HepG2 (cell line): Measurements from ENCODE around the gene TOB2. TPM values are rescaled to one million over a fixed set of nuclear protein-coding genes. Genes with fewer than 3 reads are reported as not detected.

ENCODE experiments used
- ELF3 ChIP-seq: IDR thresholded peaks from 2 replicates; pipeline ENCODE4 v1.6.1; 2016; ENCODE audit warnings: missing genetic modification reagents, missing compliant biosample characterization
- FOXC1 ChIP-seq: sonication (generic); formaldehyde crosslinking; IDR thresholded peaks from 2 replicates; pipeline ENCODE4 v1.8.0; 2022; ENCODE audit warnings: mild to moderate bottlenecking, missing genetic modification reagents, borderline replicate concordance
- HDAC1 ChIP-seq: sonication (generic); formaldehyde crosslinking; IDR thresholded peaks from 2 replicates; pipeline ENCODE4 v1.5.1; 2020; ENCODE audit warnings: mild to moderate bottlenecking, missing genetic modification reagents
- HNRNPLL ChIP-seq: fragments of 200-400 bp; formaldehyde crosslinking; IDR thresholded peaks from 2 replicates; pipeline ENCODE4 v1.6.1; 2017; ENCODE audit warnings: mild to moderate bottlenecking, low read depth, low read length; ENCODE audit not compliant: poor library complexity, severe bottlenecking
- KDM3A ChIP-seq: IDR thresholded peaks from 2 replicates; pipeline ENCODE4 v1.6.1; 2018; ENCODE audit warnings: low read depth, missing compliant biosample characterization
- KMT2B ChIP-seq: IDR thresholded peaks from 2 replicates; pipeline ENCODE4 v1.6.1; 2016; ENCODE audit warnings: missing genetic modification reagents, missing compliant biosample characterization
- MAFF ChIP-seq: IDR thresholded peaks from 2 replicates; pipeline ENCODE4 v1.6.1; 2011; ENCODE audit warnings: low read depth, low read length, improper control_type of control experiment
- MED1 ChIP-seq: sonication (generic); formaldehyde crosslinking; IDR thresholded peaks from 2 replicates; pipeline ENCODE4 v1.4.0; 2020; ENCODE audit warnings: missing genetic modification reagents
- NR2C2 ChIP-seq: sonication (generic); formaldehyde crosslinking; IDR thresholded peaks from 2 replicates; pipeline ENCODE4 v1.4.0; 2020; ENCODE audit warnings: missing genetic modification reagents, mild to moderate bottlenecking, moderate library complexity, borderline replicate concordance
- PITX1 ChIP-seq: sonication (generic); formaldehyde crosslinking; IDR thresholded peaks from 2 replicates; pipeline ENCODE4 v1.5.1; 2020; ENCODE audit warnings: mild to moderate bottlenecking, missing genetic modification reagents
- POLR2A ChIP-seq, 2 experiments: IDR thresholded peaks; 2 replicates each; pipeline ENCODE4 v1.6.1; 2011; ENCODE audit warnings: low read depth in 2 of 2, low read length in 2 of 2, mild to moderate bottlenecking in 1 of 2, moderate library complexity in 1 of 2; ENCODE audit not compliant: insufficient read depth in 1 of 2
- PRMT3 ChIP-seq: sonication (generic); formaldehyde crosslinking; IDR thresholded peaks from 2 replicates; pipeline ENCODE4 v1.8.1; 2022; ENCODE audit warnings: low read depth, mild to moderate bottlenecking, moderate library complexity, missing genetic modification reagents, borderline replicate concordance
- SALL2 ChIP-seq: sonication (generic); formaldehyde crosslinking; IDR thresholded peaks from 2 replicates; pipeline ENCODE4 v1.8.1; 2023; ENCODE audit warnings: mild to moderate bottlenecking, missing genetic modification reagents, inconsistent platforms
- THAP8 ChIP-seq: sonication (generic); formaldehyde crosslinking; IDR thresholded peaks from 2 replicates; pipeline ENCODE4 v1.5.1; 2020; ENCODE audit warnings: missing genetic modification reagents, mild to moderate bottlenecking, borderline replicate concordance
- THYN1 ChIP-seq: sonication (generic); formaldehyde crosslinking; IDR thresholded peaks from 2 replicates; pipeline ENCODE4 v1.8.1; 2023; ENCODE audit warnings: low read depth, mild to moderate bottlenecking, moderate library complexity, missing genetic modification reagents, borderline replicate concordance
- YY1 ChIP-seq: IDR thresholded peaks from 2 replicates; pipeline ENCODE4 v1.6.1; 2011; ENCODE audit warnings: low read length, low read depth, moderate library complexity, mild to moderate bottlenecking; ENCODE audit not compliant: insufficient read depth, insufficient replicate concordance
- ZGPAT ChIP-seq: IDR thresholded peaks from 2 replicates; pipeline ENCODE4 v1.6.1; 2016; ENCODE audit warnings: mild to moderate bottlenecking
- ZNF234 ChIP-seq: sonication (generic); formaldehyde crosslinking; conservative IDR thresholded peaks from 2 replicates; pipeline ENCODE4 v1.5.1; 2020; ENCODE audit warnings: mild to moderate bottlenecking, missing genetic modification reagents
- ZNF44 ChIP-seq: sonication (generic); formaldehyde crosslinking; IDR thresholded peaks from 2 replicates; pipeline ENCODE4 v1.5.1; 2020; ENCODE audit warnings: mild to moderate bottlenecking, missing genetic modification reagents
- ZNF577 ChIP-seq: sonication (generic); formaldehyde crosslinking; IDR thresholded peaks from 2 replicates; pipeline ENCODE4 v1.4.0; 2020; ENCODE audit warnings: mild to moderate bottlenecking, low read depth, missing genetic modification reagents, borderline replicate concordance
- ZNF616 ChIP-seq: sonication (generic); formaldehyde crosslinking; IDR thresholded peaks from 2 replicates; pipeline ENCODE4 v1.5.0; 2020; ENCODE audit warnings: low read depth, mild to moderate bottlenecking, missing genetic modification reagents
- ZNF749 ChIP-seq: sonication (generic); formaldehyde crosslinking; IDR thresholded peaks from 2 replicates; pipeline ENCODE4 v1.8.0; 2022; ENCODE audit warnings: mild to moderate bottlenecking, missing genetic modification reagents, moderate library complexity, borderline replicate concordance
- ZNF772 ChIP-seq: sonication (generic); formaldehyde crosslinking; IDR thresholded peaks from 2 replicates; pipeline ENCODE4 v1.5.0; 2020; ENCODE audit warnings: mild to moderate bottlenecking, missing genetic modification reagents
- polyA plus RNA-seq, 8 experiments: library from polyadenylated mRNA; depleted of rRNA in 3 of 8; stranded (reverse) in 7 of 8; unstranded in 1 of 8; fragments of >200 nt; fragmentation: Illumina TruSeq in 4 of 8; extraction: Trizol in 4 of 8; gene quantifications; 2 replicates each; pipeline versions ENCODE4 v1.2.1 to v1.2.3, GENCODE V29; 2011 to 2016; ENCODE audit warnings: low read depth in 4 of 8, missing spikeins in 1 of 8, mixed read lengths in 1 of 8; ENCODE audit not compliant: insufficient read depth in 1 of 8
- total RNA-seq, 5 experiments: library from RNA; depleted of rRNA; stranded (reverse); fragments of >200 nt; fragmentation: Illumina TruSeq; extraction: Trizol; gene quantifications; 2 replicates each; pipeline ENCODE4 v1.2.3, GENCODE V29; 2016; ENCODE audit warnings: low read depth in 1 of 5
- TF ChIP-seq, protein P1 (sequence below): sonication (generic); formaldehyde crosslinking; conservative IDR thresholded peaks from 2 replicates; pipeline ENCODE4 v1.4.0; 2020; ENCODE audit warnings: missing genetic modification reagents
- TF ChIP-seq, protein P2 (sequence below): sonication (generic); formaldehyde crosslinking; IDR thresholded peaks from 2 replicates; pipeline ENCODE4 v1.5.0; 2020; ENCODE audit warnings: missing genetic modification reagents, mild to moderate bottlenecking, borderline replicate concordance

TOB2 gene
- total and polyA plus RNA-seq, 2 of the 13 experiments (the other 11 are each of a cell fraction or from before 2014, with no cell fraction given), result 12.2 to 13.7 TPM

DNA sequence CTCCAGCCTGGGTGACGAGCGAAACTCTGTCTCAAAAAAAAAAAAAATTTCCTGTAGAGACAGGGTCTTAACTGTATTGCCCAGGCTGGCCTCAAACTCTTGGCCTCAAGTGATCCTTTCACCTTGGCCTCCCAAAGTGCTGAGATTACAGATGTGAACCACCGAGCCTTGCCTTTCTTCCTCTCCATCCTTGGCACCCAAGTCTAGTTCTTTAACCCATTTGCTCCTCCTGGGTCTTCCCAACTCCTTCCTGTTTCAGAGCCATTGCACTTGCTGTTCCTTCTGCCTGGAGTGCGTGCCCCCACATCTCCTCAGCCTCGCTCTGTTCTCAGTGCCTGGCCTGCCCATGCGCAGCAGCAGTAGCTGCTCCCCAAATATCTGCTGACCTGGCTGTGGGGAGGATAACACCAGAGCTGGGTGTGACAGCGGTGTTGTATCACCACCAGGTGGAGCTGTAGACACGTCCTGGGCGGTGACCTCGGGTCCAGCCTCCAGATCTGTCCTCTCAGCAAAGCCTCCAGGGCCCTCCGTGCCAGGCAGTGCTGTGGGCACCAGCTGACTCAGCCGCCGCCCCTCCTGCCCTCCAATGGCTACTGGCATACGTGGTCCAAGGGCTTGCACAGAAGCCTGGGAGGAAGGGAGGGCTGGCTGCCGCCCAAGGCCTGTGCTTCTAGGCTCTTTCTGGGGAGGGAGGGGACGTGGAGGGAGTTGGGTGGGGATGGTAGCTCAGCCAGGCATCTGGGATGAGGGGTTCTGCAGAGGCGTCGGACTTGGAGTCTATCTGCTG lies 42.9 kb downstream of the TOB2 start (continued):
- TF ChIP-seq POLR2A (IDR thresholded peaks at IDR 0.05; ENCODE audit: insufficient read depth in 1 of 2, low read depth in 2 of 2, low read length in 2 of 2), result no peak
- peak; percentile 47; the same call in 1 of the 2 replicates for TF ChIP-seq ZNF616
- TF ChIP-seq ZNF749 (CRISPR knock-in tag), result 0 out of 2 replicates have a peak, but pooled peaks have one; percentile 16
- TF ChIP-seq ZGPAT (CRISPR knock-in tag), result peak; percentile 48; the same call in 1 of the 2 replicates
- TF ChIP-seq PRMT3, result no peak
- TF ChIP-seq MAFF, result peak; percentile 93
- peak; percentile 29 for TF ChIP-seq YY1
- no peak for TF ChIP-seq THAP8 (CRISPR knock-in tag)
- TF ChIP-seq, protein P1, sequence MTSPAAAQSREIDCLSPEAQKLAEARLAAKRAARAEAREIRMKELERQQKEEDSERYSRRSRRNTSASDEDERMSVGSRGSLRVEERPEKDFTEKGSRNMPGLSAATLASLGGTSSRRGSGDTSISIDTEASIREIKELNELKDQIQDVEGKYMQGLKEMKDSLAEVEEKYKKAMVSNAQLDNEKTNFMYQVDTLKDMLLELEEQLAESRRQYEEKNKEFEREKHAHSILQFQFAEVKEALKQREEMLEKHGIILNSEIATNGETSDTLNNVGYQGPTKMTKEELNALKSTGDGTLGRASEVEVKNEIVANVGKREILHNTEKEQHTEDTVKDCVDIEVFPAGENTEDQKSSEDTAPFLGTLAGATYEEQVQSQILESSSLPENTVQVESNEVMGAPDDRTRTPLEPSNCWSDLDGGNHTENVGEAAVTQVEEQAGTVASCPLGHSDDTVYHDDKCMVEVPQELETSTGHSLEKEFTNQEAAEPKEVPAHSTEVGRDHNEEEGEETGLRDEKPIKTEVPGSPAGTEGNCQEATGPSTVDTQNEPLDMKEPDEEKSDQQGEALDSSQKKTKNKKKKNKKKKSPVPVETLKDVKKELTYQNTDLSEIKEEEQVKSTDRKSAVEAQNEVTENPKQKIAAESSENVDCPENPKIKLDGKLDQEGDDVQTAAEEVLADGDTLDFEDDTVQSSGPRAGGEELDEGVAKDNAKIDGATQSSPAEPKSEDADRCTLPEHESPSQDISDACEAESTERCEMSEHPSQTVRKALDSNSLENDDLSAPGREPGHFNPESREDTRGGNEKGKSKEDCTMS, result no peak
- TF ChIP-seq ZNF577 (CRISPR knock-in tag), result no peak
- no peak for TF ChIP-seq ZNF234 (CRISPR knock-in tag)
- no peak for TF ChIP-seq SALL2 (CRISPR knock-in tag)
- no peak for TF ChIP-seq HNRNPLL
- peak; percentile 56; the same call in 1 of the 2 replicates for TF ChIP-seq MED1 (CRISPR knock-in tag)
- TF ChIP-seq, protein P2, sequence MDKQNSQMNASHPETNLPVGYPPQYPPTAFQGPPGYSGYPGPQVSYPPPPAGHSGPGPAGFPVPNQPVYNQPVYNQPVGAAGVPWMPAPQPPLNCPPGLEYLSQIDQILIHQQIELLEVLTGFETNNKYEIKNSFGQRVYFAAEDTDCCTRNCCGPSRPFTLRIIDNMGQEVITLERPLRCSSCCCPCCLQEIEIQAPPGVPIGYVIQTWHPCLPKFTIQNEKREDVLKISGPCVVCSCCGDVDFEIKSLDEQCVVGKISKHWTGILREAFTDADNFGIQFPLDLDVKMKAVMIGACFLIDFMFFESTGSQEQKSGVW (CRISPR knock-in tag), result no peak
- 0 out of 2 replicates have a peak, but pooled peaks have one; percentile 47 for TF ChIP-seq ZNF772 (CRISPR knock-in tag)
- no peak for TF ChIP-seq THYN1
- peak; percentile 36; the same call in 1 of the 2 replicates for TF ChIP-seq HDAC1 (CRISPR knock-in tag)
- peak; percentile 78; the same call in 1 of the 2 replicates for TF ChIP-seq KDM3A (CRISPR knock-in tag)
- TF ChIP-seq KMT2B (CRISPR knock-in tag), result peak; percentile 40; the same call in 1 of the 2 replicates
- no peak for TF ChIP-seq ZNF44
- peak; percentile 36; the same call in 1 of the 2 replicates for TF ChIP-seq NR2C2 (CRISPR knock-in tag)
- TF ChIP-seq FOXC1 (CRISPR knock-in tag), result no peak
- no peak for TF ChIP-seq ELF3 (CRISPR knock-in tag)
- peak; percentile 74; the same call in 1 of the 2 replicates for TF ChIP-seq PITX1 (CRISPR knock-in tag)
